Stimulated activated CD4-positive, alpha-beta T cell treated with anti-CD3 and anti-CD28 coated beads, Interleukin-1b, Interleukin-23, amount 100 ng/mL, for 48 hours (primary cell): ENCODE measurements around the gene SATB2.

Experiments used
- DNase-seq: peaks from one replicate; pipeline ENCODE4 v3.0.0-alpha.2; 2020

SATB2 gene

GRCh38 chr2:199317646-199318045, 140.1 kb downstream of the SATB2 start:
- DNase-seq = no peak

- DNase-seq = no peak
Measured at GRCh38 chr2:199316851-199317250, 140.9 kb downstream of the SATB2 start.

DNA sequence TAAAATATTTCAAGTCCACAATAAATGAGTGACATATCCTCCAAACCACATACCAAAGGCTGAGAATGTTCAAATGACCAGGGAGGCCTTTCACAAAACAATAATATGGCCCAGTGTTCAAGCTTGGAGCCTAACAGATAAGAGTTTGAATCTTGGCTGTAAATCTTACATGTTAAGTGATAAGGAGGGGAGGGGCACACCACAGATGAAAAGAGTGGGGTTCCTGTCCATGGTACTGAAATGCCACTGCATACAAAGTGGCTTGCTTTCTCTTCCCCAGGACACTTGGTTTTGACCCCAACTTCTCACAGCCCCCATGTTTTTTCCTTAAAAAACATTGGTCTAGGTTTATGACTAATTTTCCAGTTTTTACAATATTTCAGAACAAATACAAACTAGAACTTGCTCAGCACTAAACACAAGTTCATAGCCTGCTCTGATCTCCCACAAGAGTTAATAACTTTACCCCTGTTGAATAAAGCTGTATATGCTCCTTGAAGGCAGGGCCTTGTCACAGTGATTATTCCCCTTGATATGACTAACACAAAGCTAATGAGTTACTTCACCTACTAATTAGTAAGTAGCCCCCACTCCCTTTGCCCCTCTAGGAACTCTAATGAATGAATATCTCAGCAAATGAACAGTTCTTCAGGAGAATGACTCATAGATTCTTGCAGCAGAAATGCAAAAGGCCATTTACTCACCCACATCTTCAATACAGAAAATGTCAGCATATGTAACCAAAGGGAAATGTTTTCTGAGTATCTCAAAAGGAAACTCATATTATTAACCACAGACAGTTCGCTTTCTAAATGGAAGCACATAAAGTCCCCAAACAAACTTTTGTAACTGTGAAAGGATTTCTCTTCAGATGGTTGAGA, 142.2 kb downstream of the SATB2 start:
- DNase-seq = no peak

DNA sequence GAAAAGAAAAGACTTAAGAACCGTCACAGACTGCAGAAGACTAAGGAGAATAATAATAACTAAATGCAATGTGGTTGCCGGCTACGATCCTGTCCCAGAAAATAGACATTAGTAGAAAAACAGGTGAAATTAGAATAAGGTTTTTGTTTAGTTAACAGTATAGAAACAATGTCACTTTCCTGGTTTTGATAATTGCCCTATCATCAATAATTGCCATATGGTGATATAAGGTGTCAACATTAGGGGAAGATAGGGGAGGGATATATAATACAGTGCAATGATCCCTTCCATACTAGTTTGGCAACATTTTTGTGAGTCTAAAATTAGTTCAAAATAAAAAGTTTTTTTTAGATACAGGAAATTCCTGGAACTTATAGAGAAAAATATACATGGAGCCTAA, 144.8 kb downstream of the SATB2 start:
- DNase-seq = no peak

GRCh38 chr2:199310771-199311585, 146.8 kb downstream of the SATB2 start:
- DNase-seq = no peak

DNA sequence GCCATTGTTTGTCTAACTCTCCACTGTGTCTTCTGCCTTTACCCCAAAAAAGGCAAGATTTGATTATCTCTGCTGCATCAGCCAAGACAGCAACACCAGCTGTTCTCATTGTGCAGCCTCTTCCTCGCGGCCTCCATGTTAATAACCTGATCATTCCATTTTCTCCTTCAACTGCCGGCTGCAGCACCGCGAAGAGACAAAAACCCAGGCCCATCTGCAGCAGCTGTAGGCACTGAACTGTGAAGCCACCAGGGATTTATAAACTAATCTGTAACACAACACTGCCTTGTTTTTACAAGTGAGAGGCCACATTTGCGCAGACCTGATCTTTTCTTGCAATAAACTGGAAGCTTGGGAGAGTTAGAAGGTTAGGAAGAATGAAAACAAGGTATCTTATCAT, 147.8 kb downstream of the SATB2 start:
- DNase-seq = no peak

DNA sequence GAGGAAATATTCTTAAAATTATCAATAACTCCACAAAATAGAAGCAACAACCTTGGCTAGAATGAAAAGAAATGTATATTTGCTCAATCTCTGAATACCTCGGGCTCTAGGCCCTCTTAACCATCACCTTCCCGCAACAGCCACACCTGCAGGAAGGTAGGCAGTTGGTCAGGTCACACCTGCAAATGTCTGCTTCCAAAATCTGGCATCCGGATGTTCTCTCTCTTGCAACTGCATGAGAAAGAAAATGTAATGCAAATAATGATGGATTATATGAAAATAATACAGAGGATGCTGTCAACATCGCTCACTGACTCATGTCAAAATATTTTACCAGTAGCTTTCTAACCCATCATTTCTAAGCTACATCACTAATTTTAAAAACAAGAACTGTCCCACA, 148.3 kb downstream of the SATB2 start:
- no peak for DNase-seq

- DNase-seq = no peak
Measured at GRCh38 chr2:199308567-199308966, 149.2 kb downstream of the SATB2 start.

GRCh38 chr2:199307461-199307860, 150.3 kb downstream of the SATB2 start:
- no peak for DNase-seq

DNA sequence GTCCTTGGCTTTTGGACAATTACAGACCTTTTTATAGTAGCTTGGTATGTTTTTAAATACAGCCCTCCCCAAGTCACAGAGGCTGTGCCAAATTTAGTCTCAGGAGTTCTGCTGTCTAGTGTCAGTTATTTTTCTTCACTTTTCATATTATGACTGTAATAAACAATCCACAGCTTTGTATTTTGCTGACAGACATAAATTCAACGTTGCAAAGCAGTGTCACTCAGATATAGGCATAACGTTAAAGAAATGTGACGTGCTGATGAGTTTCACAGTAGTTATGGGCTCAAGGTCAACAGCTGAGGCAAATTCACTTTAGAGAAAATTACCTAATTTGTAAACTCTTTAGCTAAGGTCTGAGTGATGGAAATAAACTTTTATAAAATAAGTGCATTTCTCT, 151.6 kb downstream of the SATB2 start:
- DNase-seq = no peak

- no peak for DNase-seq
Measured at GRCh38 chr2:199303728-199304177, 154.0 kb downstream of the SATB2 start.

GRCh38 chr2:199302851-199303250, 154.9 kb downstream of the SATB2 start:
- DNase-seq = no peak

DNA sequence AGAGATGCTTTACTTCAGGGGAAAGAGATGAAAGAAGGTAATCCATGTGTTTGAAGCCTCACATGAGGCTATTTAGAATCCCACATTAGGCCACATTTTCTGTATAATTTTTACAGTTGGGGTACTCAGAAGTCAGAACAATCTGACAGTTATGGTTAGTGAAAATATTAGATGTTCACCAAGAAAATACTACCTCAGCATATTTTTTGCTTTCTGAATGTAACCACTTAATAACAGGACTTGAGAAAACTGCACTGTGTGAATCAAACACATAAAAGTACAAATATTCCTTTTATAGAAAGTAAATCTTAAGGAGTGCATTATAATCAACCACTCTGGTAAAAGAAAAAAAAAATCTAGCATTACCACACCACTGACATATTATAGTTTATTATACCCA, 169.3 kb downstream of the SATB2 start:
- DNase-seq = no peak

- DNase-seq = no peak
Measured at GRCh38 chr2:199282309-199282708, 175.4 kb downstream of the SATB2 start.

GRCh38 chr2:199279146-199279545, 178.6 kb downstream of the SATB2 start:
- DNase-seq = no peak

- no peak for DNase-seq
Measured at GRCh38 chr2:199278099-199278498, 179.6 kb downstream of the SATB2 start.

DNA sequence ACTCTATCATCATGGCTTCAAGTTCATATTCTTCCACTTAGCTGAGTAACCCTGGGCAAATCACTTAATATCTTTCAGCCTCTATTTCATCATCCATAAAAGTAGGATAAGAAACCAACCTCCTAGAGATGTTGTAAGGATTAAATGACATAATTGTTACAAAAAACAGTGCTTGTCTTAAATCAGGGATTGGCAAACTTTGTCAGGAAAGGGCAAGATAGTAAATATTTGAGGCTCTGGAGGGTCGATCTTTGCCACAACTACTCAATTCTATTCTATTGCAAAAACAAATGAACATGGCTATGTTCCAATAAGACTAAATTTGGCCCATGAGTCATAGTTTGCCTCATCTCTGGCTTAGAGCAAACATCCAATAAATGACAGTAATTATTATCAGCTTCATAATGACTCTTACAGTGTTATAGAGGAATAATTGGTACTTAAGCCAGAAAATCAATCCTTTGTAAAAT, 184.7 kb downstream of the SATB2 start:
- no peak for DNase-seq

GRCh38 chr2:199261936-199262335, 195.8 kb downstream of the SATB2 start:
- no peak for DNase-seq

GRCh38 chr2:199261239-199261638, 196.5 kb downstream of the SATB2 start:
- no peak for DNase-seq

GRCh38 chr2:199259671-199260070, 198.1 kb downstream of the SATB2 start:
- no peak for DNase-seq

DNA sequence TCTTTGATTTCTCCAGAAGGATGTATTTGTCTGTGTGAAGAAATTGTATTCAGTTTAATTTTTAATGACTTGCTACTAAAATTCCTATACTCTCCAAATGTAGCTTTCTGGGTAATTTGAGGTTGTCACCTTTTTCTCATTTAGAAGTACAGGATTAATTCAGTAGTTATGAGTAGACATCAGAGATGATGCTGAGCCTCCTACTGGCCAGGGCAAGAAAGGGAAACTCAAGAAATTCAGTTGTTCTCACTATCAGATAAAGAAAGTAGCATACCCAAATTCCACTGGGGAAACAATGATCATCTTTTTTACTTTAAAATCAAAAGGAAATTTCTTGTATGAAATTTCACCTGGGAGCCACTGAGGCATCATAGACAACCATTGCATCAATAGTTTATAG, 199.4 kb downstream of the SATB2 start:
- DNase-seq = no peak

GRCh38 chr2:199257261-199258224, 200.2 kb downstream of the SATB2 start:
- no peak for DNase-seq

DNA sequence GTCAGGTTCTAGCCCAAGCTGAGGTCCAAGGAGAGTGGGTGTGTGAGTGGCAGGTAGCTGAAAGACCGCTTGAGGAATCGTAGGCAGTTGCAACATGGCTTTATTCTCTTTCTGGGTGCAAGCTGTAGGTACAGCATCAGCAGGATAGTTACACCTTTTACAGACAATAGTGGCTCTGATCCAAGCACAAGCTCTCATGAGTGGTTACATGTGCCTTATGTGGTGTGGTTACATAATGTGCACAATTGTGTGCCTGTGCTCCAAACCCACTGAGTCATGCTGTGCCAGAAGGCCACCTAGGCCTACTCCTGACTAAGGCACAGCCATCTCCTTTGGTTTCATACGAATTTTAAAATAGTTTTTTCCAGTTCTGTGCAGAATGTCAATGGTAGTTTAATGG, 227.6 kb downstream of the SATB2 start:
- DNase-seq = no peak
